Muscle of leg (tissue), 11 donors: ENCODE data around the gene ZNF700. TPM values are rescaled to one million over a fixed set of nuclear protein-coding genes. Genes with fewer than 3 reads are reported as not detected.
"Not testable (repeated sequence)": the region's sequence is repeated elsewhere in the genome, so short reads cannot be mapped to it uniquely, and the experiment has no call there.

Source experiments
- DNase-seq: peaks from one replicate; pipeline ENCODE4 v3.0.0; 2013
- H3K27ac ChIP-seq: one replicate; pipeline ENCODE4 v1.5.1; 2013; ENCODE audit warnings: mild to moderate bottlenecking, low read length, control low read depth
- H3K27me3 ChIP-seq: one replicate; pipeline ENCODE4 v1.6.1; 2013; ENCODE audit warnings: low read length; ENCODE audit not compliant: control insufficient read depth, insufficient read depth
- H3K36me3 ChIP-seq: one replicate; pipeline ENCODE4 v1.6.1; 2013; ENCODE audit warnings: low read length; ENCODE audit not compliant: control insufficient read depth, insufficient read depth
- H3K4me1 ChIP-seq: one replicate; pipeline ENCODE4 v1.6.1; 2013; ENCODE audit warnings: low read length; ENCODE audit not compliant: control insufficient read depth, insufficient read depth
- H3K4me3 ChIP-seq: one replicate; pipeline ENCODE4 v1.5.1; 2013; ENCODE audit warnings: low read length, control low read depth
- H3K9me3 ChIP-seq: replicated peaks from 2 replicates; pipeline ENCODE4 v1.6.1; 2013; ENCODE audit warnings: low read depth, low read length; ENCODE audit not compliant: control insufficient read depth
- WGBS: methylation state at CpG from one replicate; pipeline ENCODE4 v1.1.5; 2013; ENCODE audit warnings: missing lambda C conversion rate; ENCODE audit not compliant: insufficient coverage; 5-methylcytosine and 5-hydroxymethylcytosine counted together
- polyA plus RNA-seq, 8 donors: library from polyadenylated mRNA; unstranded; fragments of 120-200 nt; gene quantifications; one replicate each; pipeline versions ENCODE4 v1.2.1 to v1.2.3, GENCODE V29; 2013; ENCODE audit warnings: inconsistent platforms in 1 of 8, low replicate concordance in 1 of 8; ENCODE audit not compliant: insufficient read length in 8 of 8, insufficient read depth in 1 of 8
- total RNA-seq: library from RNA; stranded (reverse); fragments of 120-200 nt; gene quantifications from one replicate; pipeline ENCODE4 v1.2.4, GENCODE V29; 2013

ZNF700 gene
- total and polyA plus RNA-seq, 9 donors = 4.6 to 9.5 (median 7.1) TPM

- peaks cover 9% of the 10 kb centered on the region for H3K9me3 ChIP-seq
- H3K27ac ChIP-seq = no peak overlapping the region
- peaks cover 4% of the 10 kb centered on the region for H3K36me3 ChIP-seq
- WGBS = 82% methylated on average over 2 of the region's 5 CpGs
- no peaks in the 10 kb centered on the region for H3K27me3 ChIP-seq
- H3K4me1 ChIP-seq = peaks cover 10% of the 10 kb centered on the region
- no peak for DNase-seq
- H3K4me3 ChIP-seq = no peak overlapping the region
These were observed 34.3 kb upstream of the ZNF700 start for GRCh38 chr19:11890634-11891033.

GRCh38 chr19:11894851-11895250, 30.1 kb upstream of the ZNF700 start:
- peaks cover 18% of the 10 kb centered on the region for H3K9me3 ChIP-seq
- no peak for DNase-seq
- WGBS = 100% methylated on average over 5 of the region's 6 CpGs
- no peaks in the 10 kb centered on the region for H3K4me1 ChIP-seq
- H3K27ac ChIP-seq = no peak overlapping the region
- H3K36me3 ChIP-seq = peaks cover 4% of the 10 kb centered on the region
- H3K4me3 ChIP-seq = no peak overlapping the region
- no peaks in the 10 kb centered on the region for H3K27me3 ChIP-seq

- H3K9me3 ChIP-seq = peaks cover 62% of the 10 kb centered on the region
- no peaks in the 10 kb centered on the region for H3K27me3 ChIP-seq
- no CpG with 5 or more reads among the region's 3 CpGs for WGBS
- no peak overlapping the region for H3K27ac ChIP-seq
- no peak for DNase-seq
- H3K4me1 ChIP-seq = no peaks in the 10 kb centered on the region
- no peak overlapping the region for H3K4me3 ChIP-seq
- peaks cover 28% of the 10 kb centered on the region for H3K36me3 ChIP-seq
These were observed 22.7 kb upstream of the ZNF700 start for GRCh38 chr19:11902228-11902627.

DNA sequence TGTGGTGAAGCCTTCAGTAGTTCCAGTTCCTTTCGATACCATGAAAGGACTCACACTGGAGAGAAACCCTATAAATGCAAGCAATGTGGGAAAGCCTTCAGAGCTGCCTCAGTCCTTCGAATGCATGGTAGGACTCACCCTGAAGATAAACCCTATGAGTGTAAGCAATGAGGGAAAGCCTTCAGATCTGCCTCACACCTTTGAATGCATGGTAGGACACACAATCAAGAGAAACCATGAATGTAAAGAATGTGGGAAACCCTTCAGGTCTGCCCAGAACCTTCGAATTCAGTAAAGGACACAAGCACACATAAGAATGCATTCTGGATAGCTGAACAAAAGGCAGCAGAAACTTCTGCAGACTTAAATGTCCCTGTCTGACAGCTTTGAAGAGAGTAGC, 19.0 kb upstream of the ZNF700 start:
- 94% methylated on average over 3 of the region's 3 CpGs for WGBS
- Histone ChIP-seq H3K27ac (no peak overlapping the region), H3K36me3 (peaks cover 28% of the 10 kb centered on the region), H3K4me3 (no peak overlapping the region), H3K9me3 (peaks cover 53% of the 10 kb centered on the region), H3K4me1 (no peaks in the 10 kb centered on the region), H3K27me3 (no peaks in the 10 kb centered on the region)
- DNase-seq = no peak

- H3K4me3 ChIP-seq, DNase-seq, H3K36me3 ChIP-seq, H3K4me1 ChIP-seq, H3K27me3 ChIP-seq, H3K27ac ChIP-seq: not testable (repeated sequence)
- H3K9me3 ChIP-seq = peaks cover 35% of the 10 kb centered on the region
- WGBS = no CpG with 5 or more reads among the region's 1 CpG
These were observed 13.0 kb upstream of the ZNF700 start for GRCh38 chr19:11911937-11912336.

- H3K27ac ChIP-seq, H3K4me1 ChIP-seq, H3K4me3 ChIP-seq, H3K27me3 ChIP-seq, DNase-seq, H3K36me3 ChIP-seq: not testable (repeated sequence)
- peaks cover 31% of the 10 kb centered on the region for H3K9me3 ChIP-seq
- WGBS = no CpG with 5 or more reads among the region's 4 CpGs
These were observed 10.4 kb upstream of the ZNF700 start for GRCh38 chr19:11914417-11915051.

DNA sequence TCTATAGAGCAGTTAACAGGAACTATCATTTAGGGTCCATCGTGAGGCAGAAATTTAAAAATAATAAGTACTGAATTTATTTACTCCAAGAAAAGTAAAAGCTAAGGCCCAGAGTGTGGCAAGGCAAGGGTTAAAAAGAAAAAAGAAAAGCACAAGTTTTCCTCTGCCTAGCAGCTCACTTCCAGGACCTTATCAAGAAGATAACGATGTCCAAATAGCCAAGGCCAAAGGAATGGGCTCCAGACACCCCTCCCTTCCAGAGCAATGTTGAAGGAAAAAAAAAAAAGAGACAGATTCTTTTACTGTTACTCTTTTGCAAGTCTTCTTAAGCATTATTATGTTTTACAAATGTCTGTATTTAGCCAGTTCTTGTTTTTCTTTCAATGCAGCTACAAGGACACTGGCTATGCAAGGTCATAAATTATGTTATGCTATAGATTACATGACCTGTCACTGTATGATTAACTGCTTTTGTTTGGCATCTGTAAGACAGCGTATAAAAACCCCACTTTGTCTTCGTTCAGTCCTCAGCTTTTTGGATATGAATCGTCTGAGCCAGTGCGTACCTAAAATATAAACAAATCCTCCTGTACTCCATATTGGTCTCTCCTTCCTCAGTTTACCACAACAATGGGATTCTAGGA, 2.9 kb upstream of the ZNF700 start:
- Histone ChIP-seq H3K27ac (no peak overlapping the region), H3K36me3 (no peaks in the 10 kb centered on the region), H3K4me3 (no peak overlapping the region), H3K4me1 (peaks cover 18% of the 10 kb centered on the region), H3K27me3 (no peaks in the 10 kb centered on the region), H3K9me3 (no peaks in the 10 kb centered on the region)
- DNase-seq = no peak
- WGBS = no CpG with 5 or more reads among the region's 6 CpGs

DNA sequence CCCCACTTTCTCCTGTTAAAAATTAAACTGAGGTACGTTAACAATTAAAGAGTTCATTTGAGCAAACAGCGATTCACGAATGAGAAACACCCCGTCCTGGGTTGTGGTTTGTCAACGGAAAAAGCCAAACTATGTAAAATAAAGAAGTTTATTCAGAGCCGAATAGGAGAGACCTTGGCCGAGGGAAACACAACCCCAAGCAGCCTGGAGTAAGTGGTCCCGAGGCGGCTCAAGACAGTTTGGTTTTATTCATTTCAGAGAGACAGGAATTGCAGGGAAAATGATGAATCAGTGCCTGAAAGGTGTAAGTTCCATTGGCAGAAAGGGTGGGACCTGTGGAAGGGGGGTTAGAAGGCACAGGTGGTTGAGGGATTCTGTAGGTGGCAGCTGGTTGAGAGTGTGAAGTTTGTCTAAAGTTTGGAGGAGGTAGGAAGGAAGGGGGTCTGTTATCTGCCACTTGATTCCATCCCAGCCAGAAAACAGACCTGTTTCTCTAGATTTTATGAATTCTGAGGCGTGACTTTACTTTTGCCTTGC, 812 bp downstream of the ZNF700 start:
- H3K9me3 ChIP-seq, DNase-seq, H3K27me3 ChIP-seq, H3K36me3 ChIP-seq: not testable (repeated sequence)
- peak overlapping the region; percentile 88 for H3K4me3 ChIP-seq
- H3K27ac ChIP-seq = peak overlapping the region; percentile 98
- 2% methylated on average over 8 of the region's 10 CpGs for WGBS
- H3K4me1 ChIP-seq = peaks cover 18% of the 10 kb centered on the region

DNA sequence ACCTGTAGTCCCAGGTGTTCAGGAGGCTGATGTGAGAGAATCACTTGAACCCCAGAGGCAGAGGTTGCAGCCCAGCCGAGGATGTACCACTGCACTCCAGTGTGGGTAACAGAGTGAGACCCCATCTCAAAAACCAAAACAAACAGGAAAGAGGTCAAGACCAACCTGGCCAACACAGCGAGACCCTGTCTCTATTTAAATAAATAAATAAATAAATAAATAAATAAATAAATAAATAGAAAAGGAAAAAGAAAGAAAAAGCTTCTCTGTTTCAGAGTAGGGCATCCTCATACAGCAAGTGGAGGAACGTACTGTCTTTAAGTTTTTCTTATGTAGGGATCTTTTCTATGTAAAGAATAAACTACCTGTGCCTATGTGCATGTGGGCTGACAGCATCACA, 2.3 kb downstream of the ZNF700 start:
- no peak for DNase-seq
- WGBS = no CpG with 5 or more reads among the region's 3 CpGs
- H3K27ac ChIP-seq = no peak overlapping the region

GRCh38 chr19:11931051-11931450, 6.1 kb downstream of the ZNF700 start:
- DNase-seq = peak; percentile 16
- no peak overlapping the region for H3K4me3 ChIP-seq
- peaks cover 3% of the 10 kb centered on the region for H3K4me1 ChIP-seq
- peaks cover 2% of the 10 kb centered on the region for H3K36me3 ChIP-seq
- H3K9me3 ChIP-seq = peaks cover 17% of the 10 kb centered on the region
- WGBS = 83% methylated on average over 2 of the region's 3 CpGs
- no peaks in the 10 kb centered on the region for H3K27me3 ChIP-seq
- H3K27ac ChIP-seq = no peak overlapping the region

More for the DNA sequence above, 2.3 kb downstream of the ZNF700 start:
- Histone ChIP-seq H3K36me3 (peaks cover 2% of the 10 kb centered on the region), H3K4me3 (no peak overlapping the region), H3K4me1 (peaks cover 18% of the 10 kb centered on the region), H3K9me3 (no peaks in the 10 kb centered on the region), H3K27me3 (no peaks in the 10 kb centered on the region)
